Activated CD8-positive, alpha-beta memory T cell treated with anti-CD3 and anti-CD28 coated beads, Interleukin-2, amount 50 U/mL, for 4 hours (primary cell): Measurements from ENCODE around the gene OSBPL10.

ENCODE experiments used
- DNase-seq: peaks from one replicate; pipeline ENCODE4 v3.0.0-alpha.2; 2020

The OSBPL10 gene

DNA sequence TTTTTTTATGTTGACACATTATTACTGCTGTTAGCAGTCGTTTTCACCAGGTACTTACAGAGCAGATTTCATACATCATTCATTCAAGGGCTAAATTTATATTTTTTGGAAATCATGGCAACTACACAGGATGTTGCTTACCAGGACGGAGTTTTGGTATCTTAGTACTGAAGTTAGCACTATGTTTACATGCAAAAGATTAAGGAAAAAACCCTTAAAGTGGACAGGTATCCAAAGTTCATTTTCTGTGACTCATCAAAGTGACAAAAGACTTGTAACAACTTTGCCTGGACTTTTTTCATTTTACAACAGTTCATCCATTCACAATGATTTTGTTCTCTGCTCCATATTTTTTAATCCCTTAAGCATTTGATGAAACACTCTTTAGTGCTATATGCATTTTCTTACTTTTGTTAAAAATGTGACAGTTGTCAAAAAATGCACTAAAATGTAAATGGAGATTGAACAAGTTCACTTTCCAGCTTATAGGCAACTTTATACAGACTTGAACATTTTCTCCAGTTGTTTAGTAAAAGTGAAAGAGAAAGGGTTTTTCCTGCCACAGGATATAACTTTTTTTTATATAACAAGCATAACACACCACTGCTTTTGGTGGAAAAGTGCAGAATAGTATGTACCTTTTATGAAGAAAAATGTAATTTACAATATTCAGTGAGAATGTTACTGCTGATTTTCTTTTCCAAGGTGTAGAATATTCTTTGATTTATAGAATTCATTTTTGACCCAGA, 344.2 kb downstream of the OSBPL10 start:
- DNase-seq, result no peak

GRCh38 chr3:31636049-31636448, 345.0 kb downstream of the OSBPL10 start:
- no peak for DNase-seq

- no peak for DNase-seq
Observed at GRCh38 chr3:31635545-31635944, 345.5 kb downstream of the OSBPL10 start.

DNA sequence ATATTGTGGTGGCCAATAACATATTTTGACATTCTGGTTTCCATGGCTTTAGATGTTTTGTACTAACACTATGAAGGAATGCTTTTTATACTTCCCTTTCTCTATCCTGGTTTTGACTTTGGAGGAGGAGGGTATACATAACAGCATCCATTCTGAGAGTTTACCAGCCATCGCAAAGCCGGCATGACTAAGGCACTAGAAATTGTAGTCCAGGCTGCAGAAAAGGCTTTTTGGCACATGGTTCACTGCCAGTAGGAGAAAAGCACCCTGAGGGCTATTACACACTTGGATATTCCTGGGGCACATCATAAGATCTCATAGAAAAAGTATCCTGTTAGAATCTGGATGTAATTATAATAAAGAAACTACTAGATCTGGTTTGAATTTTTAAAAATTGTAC, 346.6 kb downstream of the OSBPL10 start:
- DNase-seq, result no peak

DNA sequence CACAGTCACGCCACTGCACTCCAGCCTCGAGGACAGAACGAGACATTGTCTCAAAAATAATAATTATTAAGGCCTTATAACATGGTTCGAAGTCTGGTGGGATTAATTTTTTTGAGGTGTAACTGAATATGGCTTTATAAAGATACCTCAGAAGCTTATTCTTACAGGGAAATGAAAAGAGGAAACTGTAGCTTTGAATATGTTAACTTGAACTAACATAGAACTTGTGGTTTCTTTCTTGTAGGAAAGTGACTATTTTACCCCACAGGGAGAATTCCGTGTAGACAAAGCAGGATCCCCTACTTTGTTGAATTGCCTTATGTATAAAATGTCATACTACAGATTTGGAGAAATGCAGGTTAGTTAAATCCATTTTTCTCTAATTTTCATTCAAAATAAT, 352.0 kb downstream of the OSBPL10 start:
- no peak for DNase-seq

- DNase-seq, result no peak
Observed at GRCh38 chr3:31625358-31625757, 355.7 kb downstream of the OSBPL10 start.

DNA sequence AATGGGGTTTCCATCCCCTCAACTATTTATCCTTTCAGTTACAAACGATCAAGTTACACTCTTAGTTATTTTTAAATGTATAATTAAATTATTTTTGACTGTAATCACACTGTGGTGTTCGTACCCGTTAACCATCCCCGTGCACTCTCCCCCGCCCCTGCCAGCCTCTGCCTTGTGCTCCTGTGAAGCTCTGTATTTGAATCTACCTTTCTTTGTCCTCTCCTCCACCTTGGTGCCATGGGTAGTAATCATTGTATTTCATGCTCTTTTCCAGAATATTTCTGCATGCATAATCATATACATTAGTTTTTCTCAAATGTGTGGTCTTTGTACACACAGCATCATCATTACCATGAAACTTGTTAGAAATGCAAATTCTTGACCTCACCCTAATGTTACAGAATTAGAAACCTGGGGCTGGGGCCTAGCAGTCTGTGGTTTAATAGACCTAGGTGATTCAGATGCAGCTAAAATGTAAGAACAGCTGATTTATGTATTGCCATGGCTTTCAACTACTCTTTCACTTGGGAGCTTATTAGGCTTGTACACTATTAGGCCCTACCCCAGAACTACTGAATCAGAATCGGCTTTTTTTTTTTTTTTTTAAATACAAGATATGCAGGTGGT, 356.9 kb downstream of the OSBPL10 start:
- no peak for DNase-seq

- DNase-seq, result no peak
Observed at GRCh38 chr3:31622636-31623288, 358.3 kb downstream of the OSBPL10 start.

GRCh38 chr3:31621314-31621713, 359.7 kb downstream of the OSBPL10 start:
- DNase-seq, result no peak

DNA sequence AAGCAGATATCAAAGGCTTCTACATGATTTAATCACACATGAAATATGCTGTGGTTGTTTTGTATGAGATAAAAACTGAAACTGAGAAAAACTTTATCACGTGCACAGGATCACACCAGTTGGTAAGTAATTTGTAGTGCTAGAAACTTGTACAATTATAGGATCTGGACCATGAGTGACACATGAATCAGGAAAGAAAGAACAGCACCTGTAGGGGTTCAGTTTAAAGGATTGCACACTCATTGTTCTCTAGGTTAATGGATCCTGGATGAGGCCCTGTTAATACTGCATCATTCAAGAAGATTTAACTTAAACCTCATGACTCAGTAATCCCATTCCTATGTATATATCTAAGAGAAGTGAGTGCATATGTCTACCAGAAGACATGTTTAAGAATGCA, 360.4 kb downstream of the OSBPL10 start:
- no peak for DNase-seq

DNA sequence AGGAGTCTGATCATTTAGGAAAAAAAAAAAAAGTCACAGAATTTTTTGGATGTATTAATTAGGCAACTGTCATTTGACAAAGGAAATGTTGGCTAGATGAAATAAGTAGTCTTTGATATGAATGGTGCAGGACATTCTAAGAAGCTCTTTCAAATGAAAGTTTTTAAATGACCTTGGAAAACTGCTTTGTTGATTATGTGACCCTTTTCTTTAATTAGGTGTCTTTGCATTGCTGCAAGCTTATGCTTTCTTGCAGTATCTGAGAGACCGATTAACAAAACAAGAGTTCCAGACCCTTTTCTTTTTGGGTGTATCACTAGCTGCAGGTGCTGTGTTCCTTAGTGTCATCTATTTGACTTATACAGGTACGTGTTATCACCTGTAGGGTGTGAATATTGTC, 364.4 kb downstream of the OSBPL10 start:
- no peak for DNase-seq

GRCh38 chr3:31615071-31615875, 365.8 kb downstream of the OSBPL10 start:
- DNase-seq, result no peak

DNA sequence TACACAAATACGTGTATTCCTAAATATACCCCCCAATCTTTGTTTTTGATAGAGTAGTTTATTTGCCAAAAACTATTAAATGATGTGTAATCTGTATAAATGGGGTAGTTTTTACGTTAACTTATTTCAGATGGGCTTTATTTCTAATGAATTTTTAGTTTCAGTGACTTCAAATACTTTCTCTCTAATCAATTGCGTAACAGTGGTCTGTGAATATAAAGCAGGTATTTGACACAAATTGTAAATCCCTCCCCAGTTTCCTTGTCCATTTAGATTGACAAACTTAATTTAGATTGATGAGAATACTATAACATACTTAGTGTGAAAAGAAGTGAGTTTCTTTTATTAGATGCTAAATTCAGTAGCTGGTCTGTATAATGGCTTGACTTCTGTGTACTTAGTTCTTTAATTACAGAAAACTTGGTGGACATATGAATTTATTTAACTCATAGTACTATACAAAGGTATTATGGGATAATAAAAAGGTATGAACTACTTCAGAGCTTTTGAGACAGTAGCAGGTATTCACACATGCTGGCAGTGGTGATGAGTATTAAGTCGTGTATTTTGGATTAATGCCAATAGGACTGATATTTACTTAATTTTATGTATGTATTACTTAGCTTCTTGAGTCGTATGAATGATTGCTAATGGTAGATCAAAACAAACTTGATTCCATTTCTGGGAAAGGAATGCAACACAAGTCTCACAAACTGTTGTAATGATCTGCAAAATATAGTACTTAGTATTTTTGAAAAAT, 366.7 kb downstream of the OSBPL10 start:
- DNase-seq, result no peak

GRCh38 chr3:31613654-31614053, 367.4 kb downstream of the OSBPL10 start:
- DNase-seq, result no peak

DNA sequence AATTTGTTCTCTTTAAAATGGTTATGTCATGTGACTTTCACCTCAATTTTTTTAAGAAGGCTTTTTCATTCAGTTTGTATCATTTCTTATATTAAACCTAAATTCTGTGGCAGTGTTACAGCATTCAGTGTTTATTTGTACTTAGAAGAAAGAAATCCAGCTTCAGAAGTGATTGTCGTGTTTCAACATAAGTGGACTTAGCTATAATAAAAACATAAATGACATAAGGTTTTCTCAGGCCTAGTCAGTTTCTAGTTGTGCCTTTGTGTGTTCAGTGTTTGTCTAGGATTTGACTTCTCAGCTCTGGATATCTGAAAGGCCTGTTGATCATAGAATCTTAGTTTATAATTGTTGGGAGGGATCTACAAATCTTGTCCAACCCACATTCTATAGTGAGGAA, 367.9 kb downstream of the OSBPL10 start:
- DNase-seq, result no peak
